Esophagus squamous epithelium (tissue), 5 donors: ENCODE data around the gene AOPEP. TPM values are rescaled to one million over a fixed set of nuclear protein-coding genes. Genes with fewer than 3 reads are reported as not detected.

Experiments
- DNase-seq: peaks from one replicate; lab custom pipeline; 2025; lab: John Stamatoyannopoulos, UW
- H3K27ac ChIP-seq, 4 donors: fragments of 200-600 bp; sonication (generic); one replicate each; pipeline ENCODE4 v1.5.1; 2016 to 2019; ENCODE audit warnings: mild to moderate bottlenecking in 1 of 4
- H3K27me3 ChIP-seq, 4 donors: fragments of 200-600 bp; sonication (generic); 1 replicate in 3 of 4; 2 replicates in 1 of 4; pipeline versions ENCODE4 v1.5.1 to v1.6.0; 2017 to 2021; ENCODE audit warnings: antibody characterized with exemption in 1 of 4
- H3K36me3 ChIP-seq, 3 donors: fragments of 200-600 bp; sonication (generic); one replicate each; pipeline ENCODE4 v1.5.1; 2016 to 2019
- H3K4me1 ChIP-seq, 3 donors: fragments of 200-600 bp; sonication (generic); one replicate each; pipeline ENCODE4 v1.5.1; 2017 to 2019
- H3K4me3 ChIP-seq, 4 donors: fragments of 200-600 bp; sonication (generic); 1 replicate in 3 of 4; 2 replicates in 1 of 4; pipeline ENCODE4 v1.5.1; 2016 to 2019; ENCODE audit warnings: mild to moderate bottlenecking in 2 of 4, moderate library complexity in 1 of 4
- H3K9me3 ChIP-seq, 3 donors: fragments of 200-600 bp; sonication (generic); one replicate each; pipeline ENCODE4 v1.5.1; 2016 to 2019
- POLR2A ChIP-seq, 4 donors: fragments of 450-650 bp; IDR thresholded peaks; one replicate each; pipeline ENCODE4 v1.6.1; 2017; ENCODE audit warnings: antibody characterized with exemption in 4 of 4, mild to moderate bottlenecking in 4 of 4, moderate library complexity in 3 of 4
- WGBS, 2 donors: methylation state at CpG; one replicate each; pipeline ENCODE4 v1.1.5; 2018; 5-methylcytosine and 5-hydroxymethylcytosine counted together
- intact Hi-C: fragments of 100-400 bp; cut with DNase I; formaldehyde crosslinking; loops from one replicate; pipeline ENCODE4 v1.15.0; 2022
- total RNA-seq, 4 donors: library from RNA; depleted of rRNA; stranded (reverse); fragments of >200 nt; gene quantifications; one replicate each; pipeline ENCODE4 v1.1.0, GENCODE V29; 2016
- TF ChIP-seq, protein P1 (sequence below), 6 experiments: fragments of 450-650 bp in 4 of 6; fragments of 200-600 bp in 2 of 6; sonication (generic) in 2 of 6; IDR thresholded peaks; one replicate each; pipeline ENCODE4 v1.5.1; 2016 to 2019; ENCODE audit warnings: antibody characterized with exemption in 6 of 6, mild to moderate bottlenecking in 4 of 6, moderate library complexity in 4 of 6
- donor health status: DM: yes; HTN: yes; CAD: no.

The AOPEP gene
- total RNA-seq, 4 donors from 2014 or later, result 101 to 300 (median 115) TPM

DNA sequence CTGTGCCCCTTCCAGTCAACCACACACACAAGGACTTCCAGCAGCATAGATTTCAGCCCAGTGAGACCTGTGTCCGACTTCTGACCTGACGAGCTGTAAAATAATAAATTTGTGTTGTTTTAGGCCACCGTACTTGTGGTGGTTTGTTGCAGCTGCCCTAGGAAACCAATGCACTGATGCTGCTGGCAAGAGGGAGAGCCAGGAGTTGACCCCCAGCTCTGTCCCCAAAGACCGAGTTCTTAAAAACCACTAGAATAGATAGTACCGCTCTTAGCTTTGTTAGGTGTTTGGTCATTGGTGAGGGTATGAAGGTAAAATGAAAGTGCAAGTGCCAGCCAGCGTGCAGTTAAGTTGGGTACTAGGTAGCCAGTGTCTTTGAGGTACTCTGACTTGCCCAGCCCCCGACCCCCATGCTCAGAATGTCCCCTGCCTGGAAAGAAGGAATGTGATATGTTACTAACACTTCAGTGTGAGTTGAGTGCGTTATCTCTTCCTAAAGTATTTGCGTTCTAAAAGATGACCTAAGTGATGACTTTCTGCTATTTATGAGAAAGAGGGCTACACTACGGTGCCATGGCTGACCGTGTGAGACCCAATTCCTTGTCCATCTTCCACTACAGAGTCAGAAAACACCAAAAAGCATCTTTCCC, 185.6 kb downstream of the AOPEP start:
- no peak for DNase-seq
- Histone ChIP-seq H3K9me3 (no peaks in the 10 kb centered on the region), H3K4me1 (peaks cover 10 to 75% (median 29%) of the 10 kb centered on the region in 3 donors), H3K4me3 (no peak overlapping the region), H3K36me3 (no peaks in the 10 kb centered on the region), H3K27ac (no peak overlapping the region), H3K27me3 (no peaks in the 10 kb centered on the region)
- no peak for TF ChIP-seq POLR2A (IDR thresholded peaks at IDR 0.05)
- TF ChIP-seq, protein P1, sequence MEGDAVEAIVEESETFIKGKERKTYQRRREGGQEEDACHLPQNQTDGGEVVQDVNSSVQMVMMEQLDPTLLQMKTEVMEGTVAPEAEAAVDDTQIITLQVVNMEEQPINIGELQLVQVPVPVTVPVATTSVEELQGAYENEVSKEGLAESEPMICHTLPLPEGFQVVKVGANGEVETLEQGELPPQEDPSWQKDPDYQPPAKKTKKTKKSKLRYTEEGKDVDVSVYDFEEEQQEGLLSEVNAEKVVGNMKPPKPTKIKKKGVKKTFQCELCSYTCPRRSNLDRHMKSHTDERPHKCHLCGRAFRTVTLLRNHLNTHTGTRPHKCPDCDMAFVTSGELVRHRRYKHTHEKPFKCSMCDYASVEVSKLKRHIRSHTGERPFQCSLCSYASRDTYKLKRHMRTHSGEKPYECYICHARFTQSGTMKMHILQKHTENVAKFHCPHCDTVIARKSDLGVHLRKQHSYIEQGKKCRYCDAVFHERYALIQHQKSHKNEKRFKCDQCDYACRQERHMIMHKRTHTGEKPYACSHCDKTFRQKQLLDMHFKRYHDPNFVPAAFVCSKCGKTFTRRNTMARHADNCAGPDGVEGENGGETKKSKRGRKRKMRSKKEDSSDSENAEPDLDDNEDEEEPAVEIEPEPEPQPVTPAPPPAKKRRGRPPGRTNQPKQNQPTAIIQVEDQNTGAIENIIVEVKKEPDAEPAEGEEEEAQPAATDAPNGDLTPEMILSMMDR (IDR thresholded peaks at IDR 0.05), result no peak
- WGBS, 2 donors, result 91 to 94% methylated on average over 10 of the region's 11 CpGs
- intact Hi-C loops, result no loop called here

GRCh38 chr9:94912700-94913249, 186.3 kb downstream of the AOPEP start:
- no peaks in the 10 kb centered on the region for H3K9me3 ChIP-seq
- no peak for DNase-seq
- H3K4me3 ChIP-seq, result no peak overlapping the region
- peaks cover 13 to 75% (median 32%) of the 10 kb centered on the region in 3 donors for H3K4me1 ChIP-seq
- TF ChIP-seq, protein P1 (IDR thresholded peaks at IDR 0.05), result no peak
- TF ChIP-seq POLR2A (IDR thresholded peaks at IDR 0.05), result no peak
- no peak overlapping the region for H3K27ac ChIP-seq
- WGBS, 2 donors, result 67 to 68% methylated on average over 6 to 8 of the region's 8 CpGs
- intact Hi-C loops, result no loop called here
- no peaks in the 10 kb centered on the region for H3K27me3 ChIP-seq
- H3K36me3 ChIP-seq, result no peaks in the 10 kb centered on the region

- no peaks in the 10 kb centered on the region for H3K36me3 ChIP-seq
- no peaks in the 10 kb centered on the region for H3K27me3 ChIP-seq
- intact Hi-C loops, result no loop called here
- H3K27ac ChIP-seq, result peak overlapping the region; percentile 22 to 73 (median 54)
- H3K4me3 ChIP-seq, result no peak overlapping the region
- peaks cover 13 to 75% (median 32%) of the 10 kb centered on the region in 3 donors for H3K4me1 ChIP-seq
- no peaks in the 10 kb centered on the region for H3K9me3 ChIP-seq
- 74 to 81% methylated on average over 4 of the region's 4 CpGs for WGBS, 2 donors
- no peak for DNase-seq
- no peak for TF ChIP-seq POLR2A (IDR thresholded peaks at IDR 0.05)
- TF ChIP-seq, protein P1 (IDR thresholded peaks at IDR 0.05), result no peak
Observed at GRCh38 chr9:94913550-94913949, 187.1 kb downstream of the AOPEP start.

GRCh38 chr9:94915476-94916450, 189.3 kb downstream of the AOPEP start:
- TF ChIP-seq, protein P1 (IDR thresholded peaks at IDR 0.05), result no peak
- TF ChIP-seq POLR2A (IDR thresholded peaks at IDR 0.05), result no peak
- DNase-seq, result no peak
- Histone ChIP-seq H3K27ac (peak overlapping the region; percentile 1 to 73 (median 54)), H3K9me3 (no peaks in the 10 kb centered on the region), H3K4me3 (no peak overlapping the region), H3K4me1 (peaks cover 13 to 82% (median 51%) of the 10 kb centered on the region in 3 donors), H3K27me3 (no peaks in the 10 kb centered on the region), H3K36me3 (no peaks in the 10 kb centered on the region)
- intact Hi-C loops, result no loop called here
- 90 to 93% methylated on average over 16 to 17 of the region's 17 CpGs for WGBS, 2 donors
